ENCODE data around the gene FOXQ1. TPM values are rescaled to one million over a fixed set of nuclear protein-coding genes. Genes with fewer than 3 reads are reported as not detected.

The FOXQ1 gene
- total and polyA plus RNA-seq, 10 of the 15 experiments (the other 5 are each of a cell fraction or from before 2014, with no cell fraction given), result 0.08 TPM; not detected in 9

GRCh38 chr6:1290086-1290485, 21.8 kb upstream of the FOXQ1 start (continued):
- TF ChIP-seq RELB (IDR thresholded peaks at IDR 0.05; ENCODE audit: low read depth), result no peak
- TF ChIP-seq POLR2AphosphoS2 (IDR thresholded peaks at IDR 0.05; ENCODE audit: low read depth, low read length), result no peak
- TF ChIP-seq CHD4 (IDR thresholded peaks at IDR 0.05), result no peak
- no peak for TF ChIP-seq CHD2 (IDR thresholded peaks at IDR 0.05; ENCODE audit: borderline replicate concordance, low read depth, low read length)
- no peak for TF ChIP-seq CEBPZ (IDR thresholded peaks at IDR 0.05; ENCODE audit: low read depth, low read length)
- TF ChIP-seq GABPA (IDR thresholded peaks at IDR 0.05; ENCODE audit: low read depth), result no peak
- TF ChIP-seq, protein P1, sequence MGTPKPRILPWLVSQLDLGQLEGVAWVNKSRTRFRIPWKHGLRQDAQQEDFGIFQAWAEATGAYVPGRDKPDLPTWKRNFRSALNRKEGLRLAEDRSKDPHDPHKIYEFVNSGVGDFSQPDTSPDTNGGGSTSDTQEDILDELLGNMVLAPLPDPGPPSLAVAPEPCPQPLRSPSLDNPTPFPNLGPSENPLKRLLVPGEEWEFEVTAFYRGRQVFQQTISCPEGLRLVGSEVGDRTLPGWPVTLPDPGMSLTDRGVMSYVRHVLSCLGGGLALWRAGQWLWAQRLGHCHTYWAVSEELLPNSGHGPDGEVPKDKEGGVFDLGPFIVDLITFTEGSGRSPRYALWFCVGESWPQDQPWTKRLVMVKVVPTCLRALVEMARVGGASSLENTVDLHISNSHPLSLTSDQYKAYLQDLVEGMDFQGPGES (IDR thresholded peaks at IDR 0.05), result no peak
